Lung (tissue), 12 donors: ENCODE measurements around the gene FCHO1. TPM values are rescaled to one million over a fixed set of nuclear protein-coding genes. Genes with fewer than 3 reads are reported as not detected.

ENCODE experiments used
- ATAC-seq: fragments of 200-7000 bp; cut with Tn5 transposase; one replicate; pipeline ENCODE4 v1.9.1; 2020; ENCODE audit warnings: moderate number of reproducible peaks; ENCODE audit not compliant: insufficient read depth, low FRiP score
- DNase-seq, 3 donors: peaks; one replicate each; pipeline ENCODE4 v3.0.0-alpha.2; 2013 to 2017
- H3K27ac ChIP-seq, 2 donors: one replicate each; pipeline ENCODE4 v1.5.1; 2013; ENCODE audit warnings: mild to moderate bottlenecking in 2 of 2, moderate library complexity in 2 of 2, control low read depth in 1 of 2, inconsistent platforms in 1 of 2, low read depth in 1 of 2, low read length in 1 of 2
- H3K27me3 ChIP-seq, 3 donors: one replicate each; pipeline ENCODE4 v1.5.1; 2013; ENCODE audit warnings: low read length in 2 of 3; ENCODE audit not compliant: control insufficient read depth in 3 of 3, insufficient read depth in 3 of 3
- H3K36me3 ChIP-seq, 4 donors: one replicate each; pipeline ENCODE4 v1.5.1; 2013; ENCODE audit warnings: low read length in 4 of 4, mild to moderate bottlenecking in 1 of 4, moderate library complexity in 1 of 4; ENCODE audit not compliant: control insufficient read depth in 4 of 4, insufficient read depth in 4 of 4
- H3K4me1 ChIP-seq, 5 donors: one replicate each; pipeline ENCODE4 v1.5.1; 2013; ENCODE audit warnings: low read length in 5 of 5, mild to moderate bottlenecking in 2 of 5, moderate library complexity in 1 of 5; ENCODE audit not compliant: control insufficient read depth in 5 of 5, insufficient read depth in 5 of 5
- H3K4me3 ChIP-seq: one replicate; pipeline ENCODE4 v1.5.1; 2013; ENCODE audit warnings: mild to moderate bottlenecking, control low read depth, moderate library complexity
- H3K9ac ChIP-seq, 2 donors: one replicate each; pipeline ENCODE4 v1.5.1; 2013; ENCODE audit warnings: low read length in 2 of 2, control low read depth in 1 of 2; ENCODE audit not compliant: insufficient read depth in 1 of 2
- H3K9me3 ChIP-seq, 4 donors: one replicate each; pipeline ENCODE4 v1.5.1; 2013; ENCODE audit warnings: low read length in 3 of 4, mild to moderate bottlenecking in 1 of 4, moderate library complexity in 1 of 4; ENCODE audit not compliant: control insufficient read depth in 4 of 4, insufficient read depth in 3 of 4
- WGBS, 2 donors: extraction: QIAGEN DNeasy Blood & Tissue Kit; methylation state at CpG; one replicate each; pipeline ENCODE4 v1.1.7; 2013; 5-methylcytosine and 5-hydroxymethylcytosine counted together
- polyA plus RNA-seq, 2 donors: library from polyadenylated mRNA; stranded (reverse); fragments of 200-250 nt; gene quantifications; one replicate each; pipeline ENCODE4 v1.2.1, GENCODE V29; 2013
- total RNA-seq, 2 donors: library from RNA; depleted of rRNA in 1 of 2; stranded (reverse); fragments of >200 nt in 1 of 2; gene quantifications; one replicate each; pipeline ENCODE4 v1.2.1, GENCODE V29; 2014 to 2021
- TF ChIP-seq, protein P1 (sequence below): IDR thresholded peaks from 2 replicates; pipeline ENCODE4 v1.5.1; 2012; ENCODE audit warnings: mild to moderate bottlenecking; ENCODE audit errors: control extremely low read depth, extremely low read depth
- donor health status: control.
- donor health status: control.
- donor health status: Bipolar disorder and iron deficiency.
- donor health status: healthy.
- donor health status: DM: yes; HTN: yes; CAD: no.

FCHO1 gene
- total and polyA plus RNA-seq, 4 donors = 3.2 to 10.4 (median 7.8) TPM

DNA sequence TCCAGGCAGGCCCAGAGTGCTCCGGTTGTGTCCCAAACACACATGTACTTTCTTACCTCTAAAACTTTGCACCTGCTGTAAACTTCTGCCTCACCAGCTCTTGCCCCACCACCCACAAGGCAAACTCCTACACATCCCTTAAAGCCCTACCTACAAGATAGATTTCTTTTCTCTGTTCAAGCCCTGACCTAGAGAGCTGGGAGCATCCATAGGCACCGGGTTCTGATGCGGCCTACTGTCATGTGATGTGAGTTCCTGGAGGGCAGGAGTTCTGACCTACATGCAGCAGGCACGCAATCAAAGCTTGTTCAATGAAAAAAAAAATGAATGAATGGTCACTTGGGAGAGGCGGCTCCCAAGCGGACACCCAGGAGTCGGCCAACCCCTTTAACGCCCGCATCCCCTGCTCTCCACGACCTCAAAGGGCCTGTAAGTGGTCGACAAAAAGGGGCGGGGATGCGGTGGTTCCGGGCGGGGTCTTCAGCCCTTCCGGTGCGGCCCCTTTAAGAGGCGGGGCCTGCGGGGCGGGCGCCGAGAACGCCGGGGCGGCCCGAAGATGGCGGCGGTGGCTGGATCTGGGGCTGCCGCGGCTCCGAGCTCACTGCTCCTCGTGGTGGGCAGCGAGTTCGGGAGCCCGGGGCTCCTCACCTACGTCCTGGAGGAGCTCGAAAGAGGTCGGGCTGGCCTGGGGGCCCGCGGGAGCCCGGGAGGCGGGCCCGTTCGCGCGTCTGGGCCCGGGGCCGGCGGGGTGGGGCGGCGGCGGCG is 32.1 kb upstream of the FCHO1 start, which contains the start of gene MAP1S:
Gene MAP1S (plus strand): TSS at position 534 of the 765 bp plus-strand sequence. CDS start 23 bp downstream, at position 557.
- Histone ChIP-seq H3K4me3 (peak within 1 kb of the TSS; percentile 96), H3K9me3 (peaks cover 0 to 2% (median 0%) of the 10 kb centered on the region in 4 donors), H3K4me1 (peaks cover 0 to 34% (median 11%) of the 10 kb centered on the region in 5 donors), H3K27me3 (no peaks in the 10 kb centered on the region), H3K27ac (peak within 1 kb of the TSS; percentile 72 to 89), H3K9ac (peak within 1 kb of the TSS in 1 of 2 donors; percentile 66), H3K36me3 (peaks cover 0 to 9% (median 4%) of the 10 kb centered on the region in 4 donors)
- TF ChIP-seq, protein P1, sequence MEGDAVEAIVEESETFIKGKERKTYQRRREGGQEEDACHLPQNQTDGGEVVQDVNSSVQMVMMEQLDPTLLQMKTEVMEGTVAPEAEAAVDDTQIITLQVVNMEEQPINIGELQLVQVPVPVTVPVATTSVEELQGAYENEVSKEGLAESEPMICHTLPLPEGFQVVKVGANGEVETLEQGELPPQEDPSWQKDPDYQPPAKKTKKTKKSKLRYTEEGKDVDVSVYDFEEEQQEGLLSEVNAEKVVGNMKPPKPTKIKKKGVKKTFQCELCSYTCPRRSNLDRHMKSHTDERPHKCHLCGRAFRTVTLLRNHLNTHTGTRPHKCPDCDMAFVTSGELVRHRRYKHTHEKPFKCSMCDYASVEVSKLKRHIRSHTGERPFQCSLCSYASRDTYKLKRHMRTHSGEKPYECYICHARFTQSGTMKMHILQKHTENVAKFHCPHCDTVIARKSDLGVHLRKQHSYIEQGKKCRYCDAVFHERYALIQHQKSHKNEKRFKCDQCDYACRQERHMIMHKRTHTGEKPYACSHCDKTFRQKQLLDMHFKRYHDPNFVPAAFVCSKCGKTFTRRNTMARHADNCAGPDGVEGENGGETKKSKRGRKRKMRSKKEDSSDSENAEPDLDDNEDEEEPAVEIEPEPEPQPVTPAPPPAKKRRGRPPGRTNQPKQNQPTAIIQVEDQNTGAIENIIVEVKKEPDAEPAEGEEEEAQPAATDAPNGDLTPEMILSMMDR = no peak
- DNase-seq (peak; percentile 73 to 85 (median 77)), ATAC-seq (no peak)
- WGBS, 2 donors = 2% methylated on average over 40 to 53 of the region's 53 CpGs

DNA sequence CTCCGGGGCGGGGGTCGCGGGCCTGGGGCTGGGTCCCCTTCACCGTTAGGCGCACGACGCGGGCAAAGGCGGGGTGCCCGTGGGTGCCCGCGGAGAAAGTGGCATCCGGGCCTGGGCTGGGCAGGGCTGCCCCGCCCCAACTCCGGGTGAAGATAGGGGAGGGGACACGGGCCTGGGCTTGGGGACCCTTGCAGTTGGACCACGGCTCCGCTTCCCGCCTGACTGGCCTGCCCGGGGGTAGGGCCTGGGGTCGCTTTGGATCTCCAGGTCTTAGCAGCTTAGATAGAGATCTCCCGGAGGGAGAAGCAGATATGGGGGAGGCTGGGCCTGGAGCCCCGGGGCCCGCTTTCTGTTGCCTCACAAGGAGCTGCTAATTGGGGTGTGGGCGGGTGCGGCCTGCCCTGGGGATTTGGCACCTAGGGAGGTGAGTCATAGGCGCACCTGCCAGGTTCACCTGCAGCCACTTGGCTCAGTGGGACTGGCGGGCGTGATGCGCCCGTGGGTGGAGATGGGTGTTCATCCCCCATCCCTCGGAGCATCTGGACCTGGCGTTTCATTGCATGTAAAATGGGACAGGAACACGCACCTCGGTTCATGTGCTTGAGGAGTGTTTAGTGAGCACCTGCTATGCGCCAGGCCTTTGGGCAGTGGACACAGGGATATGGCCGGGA is 31.4 kb upstream of the FCHO1 start:
- TF ChIP-seq, protein P1 = no peak
- peaks cover 0 to 34% (median 11%) of the 10 kb centered on the region in 5 donors for H3K4me1 ChIP-seq
- ATAC-seq (peak; percentile 31), DNase-seq (no peak)
- peak overlapping the region; percentile 96 for H3K4me3 ChIP-seq
- no peaks in the 10 kb centered on the region for H3K27me3 ChIP-seq
- peaks cover 0 to 16% (median 10%) of the 10 kb centered on the region in 4 donors for H3K36me3 ChIP-seq
- H3K9ac ChIP-seq = peak overlapping the region in 1 of 2 donors; percentile 66
- WGBS, 2 donors = 3 to 5% methylated on average over 26 to 38 of the region's 38 CpGs
- H3K9me3 ChIP-seq = peaks cover 0 to 2% (median 0%) of the 10 kb centered on the region in 4 donors
- H3K27ac ChIP-seq = peak overlapping the region; percentile 72 to 89

DNA sequence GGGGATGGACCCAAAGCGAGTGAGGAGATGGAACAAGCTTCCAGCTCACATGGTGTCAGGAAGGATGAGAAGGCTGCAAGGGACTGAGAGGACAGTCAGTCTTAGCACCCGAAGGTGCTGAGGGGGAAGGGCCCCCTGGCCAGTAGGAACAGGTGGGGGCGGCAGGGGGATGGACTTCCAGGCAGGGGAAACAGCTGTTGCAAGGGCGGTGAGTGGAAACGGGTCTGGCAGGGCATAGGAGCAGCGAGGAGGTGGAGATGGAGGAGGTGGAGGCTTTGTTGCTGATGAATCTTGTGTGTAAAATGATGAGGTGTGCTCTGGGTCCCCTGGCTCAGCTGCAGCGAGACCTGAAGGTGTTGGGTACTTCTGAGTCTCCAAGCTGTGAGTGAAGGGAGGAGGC is 30.8 kb upstream of the FCHO1 start:
- DNase-seq = no peak
- no peak for ATAC-seq
- peak overlapping the region in 1 of 2 donors; percentile 89 for H3K27ac ChIP-seq
- no peaks in the 10 kb centered on the region for H3K27me3 ChIP-seq
- peaks cover 0 to 34% (median 11%) of the 10 kb centered on the region in 5 donors for H3K4me1 ChIP-seq
- H3K36me3 ChIP-seq = peaks cover 0 to 19% (median 12%) of the 10 kb centered on the region in 4 donors
- H3K9ac ChIP-seq = peak overlapping the region in 1 of 2 donors; percentile 66
- WGBS, 2 donors = 15 to 16% methylated on average over 7 of the region's 7 CpGs
- peak overlapping the region; percentile 96 for H3K4me3 ChIP-seq
- peaks cover 0 to 2% (median 0%) of the 10 kb centered on the region in 4 donors for H3K9me3 ChIP-seq
- TF ChIP-seq, protein P1 = no peak
